Measurements from ENCODE around the gene GAB1. TPM values are rescaled to one million over a fixed set of nuclear protein-coding genes. Genes with fewer than 3 reads are reported as not detected.

Gene GAB1
- total RNA-seq, 6 experiments from 2014 or later, result 6.6 to 8.9 (median 6.9) TPM

DNA sequence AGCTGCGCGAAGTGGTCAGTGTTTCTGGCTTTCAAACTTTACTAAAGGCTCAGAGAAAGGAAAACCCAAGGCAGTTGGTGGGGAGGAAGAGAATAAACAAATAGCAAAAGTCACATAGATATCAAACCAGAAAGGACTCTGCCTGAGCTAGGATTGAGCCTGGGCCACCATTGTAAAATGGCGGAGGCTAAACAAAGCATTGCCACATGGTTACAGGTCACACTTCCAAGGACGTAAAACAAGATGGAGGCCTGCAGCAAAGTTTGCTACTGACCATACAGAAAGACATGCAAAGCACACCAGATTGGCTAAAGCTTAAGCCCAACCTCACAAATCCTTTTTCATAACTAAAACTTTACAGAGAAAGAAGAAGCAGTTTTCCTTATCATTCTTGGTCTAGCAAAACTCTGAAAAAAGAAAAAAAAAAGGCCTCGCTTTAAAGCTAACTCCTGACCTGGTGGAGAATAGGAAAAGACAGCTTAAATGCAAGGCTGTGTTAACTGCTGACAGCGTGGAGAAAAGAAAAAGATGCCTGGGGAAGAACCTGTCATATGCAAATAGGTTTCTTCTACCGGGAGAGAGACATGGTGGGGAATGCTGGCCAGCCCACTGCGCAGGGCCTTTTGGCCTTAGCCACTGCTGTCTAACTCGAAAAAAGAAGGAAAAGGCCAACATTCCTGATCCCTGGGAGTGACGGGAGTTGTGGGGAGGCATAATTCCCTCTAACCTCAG, 95.0 kb downstream of the GAB1 start:
- Mint-ChIP-seq H3K27me3 (ENCODE audit: insufficient read depth) (no peaks in the 10 kb centered on the region), H3K27ac (no peak overlapping the region)
- TF ChIP-seq, protein P1, sequence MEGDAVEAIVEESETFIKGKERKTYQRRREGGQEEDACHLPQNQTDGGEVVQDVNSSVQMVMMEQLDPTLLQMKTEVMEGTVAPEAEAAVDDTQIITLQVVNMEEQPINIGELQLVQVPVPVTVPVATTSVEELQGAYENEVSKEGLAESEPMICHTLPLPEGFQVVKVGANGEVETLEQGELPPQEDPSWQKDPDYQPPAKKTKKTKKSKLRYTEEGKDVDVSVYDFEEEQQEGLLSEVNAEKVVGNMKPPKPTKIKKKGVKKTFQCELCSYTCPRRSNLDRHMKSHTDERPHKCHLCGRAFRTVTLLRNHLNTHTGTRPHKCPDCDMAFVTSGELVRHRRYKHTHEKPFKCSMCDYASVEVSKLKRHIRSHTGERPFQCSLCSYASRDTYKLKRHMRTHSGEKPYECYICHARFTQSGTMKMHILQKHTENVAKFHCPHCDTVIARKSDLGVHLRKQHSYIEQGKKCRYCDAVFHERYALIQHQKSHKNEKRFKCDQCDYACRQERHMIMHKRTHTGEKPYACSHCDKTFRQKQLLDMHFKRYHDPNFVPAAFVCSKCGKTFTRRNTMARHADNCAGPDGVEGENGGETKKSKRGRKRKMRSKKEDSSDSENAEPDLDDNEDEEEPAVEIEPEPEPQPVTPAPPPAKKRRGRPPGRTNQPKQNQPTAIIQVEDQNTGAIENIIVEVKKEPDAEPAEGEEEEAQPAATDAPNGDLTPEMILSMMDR (IDR thresholded peaks at IDR 0.05), result no peak

DNA sequence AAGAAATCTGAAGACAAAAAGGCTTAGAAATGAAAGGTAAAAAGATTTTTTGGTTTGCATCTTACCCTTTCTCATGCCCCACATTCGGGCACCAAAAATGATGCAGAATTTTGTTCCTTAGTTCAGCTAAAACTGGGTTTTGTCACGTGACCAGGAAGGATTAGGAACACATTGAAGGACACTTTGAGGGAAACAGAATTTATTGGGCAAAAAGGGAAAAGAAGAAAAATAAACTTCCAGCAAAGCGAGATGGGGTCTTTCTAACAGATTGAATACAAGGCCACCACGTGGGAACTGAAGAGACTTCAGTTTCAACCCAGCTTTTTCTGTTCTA, 95.5 kb downstream of the GAB1 start:
- TF ChIP-seq, protein P1 (IDR thresholded peaks at IDR 0.05), result no peak
- H3K4me1 Mint-ChIP-seq (ENCODE audit: low read depth), result peaks cover 7% of the 10 kb centered on the region
- peaks cover 19% of the 10 kb centered on the region for H3K9me3 Mint-ChIP-seq
- no peak for DNase-seq
- H3K27ac Mint-ChIP-seq, result no peak overlapping the region
- H3K4me3 Mint-ChIP-seq, result no peak overlapping the region
- H3K36me3 Mint-ChIP-seq (ENCODE audit: low read depth), result peaks cover 24% of the 10 kb centered on the region
- H3K27me3 Mint-ChIP-seq (ENCODE audit: insufficient read depth), result no peaks in the 10 kb centered on the region

More for the DNA sequence above, 95.0 kb downstream of the GAB1 start:
- H3K36me3 Mint-ChIP-seq (ENCODE audit: low read depth), result peaks cover 24% of the 10 kb centered on the region
- peaks cover 19% of the 10 kb centered on the region for H3K9me3 Mint-ChIP-seq
- no peak for DNase-seq
- no peak overlapping the region for H3K4me3 Mint-ChIP-seq
- peaks cover 7% of the 10 kb centered on the region for H3K4me1 Mint-ChIP-seq (ENCODE audit: low read depth)

DNA sequence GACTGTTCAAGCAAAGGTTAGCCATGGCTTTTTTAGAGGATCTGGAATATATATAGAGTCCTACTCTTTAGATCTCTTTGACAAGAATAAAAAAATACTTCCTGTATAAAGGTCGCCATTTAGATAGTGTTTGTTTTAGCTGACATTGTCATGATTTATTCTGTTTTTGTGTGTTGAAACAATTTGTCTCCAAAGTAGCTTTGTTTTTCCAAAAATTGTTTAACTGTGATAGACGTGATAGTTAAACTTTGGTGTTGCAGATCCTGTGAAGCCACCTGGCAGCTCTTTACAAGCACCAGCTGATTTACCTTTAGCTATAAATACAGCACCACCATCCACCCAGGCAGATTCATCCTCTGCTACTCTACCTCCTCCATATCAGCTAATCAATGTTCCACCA, 96.6 kb downstream of the GAB1 start:
- Mint-ChIP-seq H3K4me1 (ENCODE audit: low read depth) (peaks cover 10% of the 10 kb centered on the region), H3K4me3 (no peak overlapping the region), H3K36me3 (ENCODE audit: low read depth) (peaks cover 29% of the 10 kb centered on the region), H3K9me3 (peaks cover 19% of the 10 kb centered on the region), H3K27me3 (ENCODE audit: insufficient read depth) (no peaks in the 10 kb centered on the region), H3K27ac (no peak overlapping the region)
- no peak for DNase-seq
- TF ChIP-seq, protein P1 (IDR thresholded peaks at IDR 0.05), result no peak

DNA sequence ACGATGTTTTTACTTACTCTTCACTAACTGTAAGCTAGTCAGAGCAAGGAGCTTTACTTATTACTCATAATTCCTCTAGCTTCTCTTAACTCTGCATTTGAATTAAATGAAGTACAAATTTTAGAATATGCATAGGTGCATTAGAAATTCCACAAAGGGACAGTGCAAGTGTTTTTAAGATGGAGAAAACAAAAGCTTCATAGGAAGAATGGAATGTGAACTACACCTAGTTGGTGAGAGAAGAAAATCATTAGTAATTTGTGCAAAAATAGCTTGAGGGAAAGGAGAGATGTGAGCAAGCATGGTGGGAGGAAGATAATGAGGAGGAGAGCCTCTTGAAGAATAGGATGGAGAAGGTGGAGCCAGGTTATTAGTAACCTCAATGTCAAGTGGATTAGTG, 99.3 kb downstream of the GAB1 start:
- no peak overlapping the region for H3K4me3 Mint-ChIP-seq
- TF ChIP-seq, protein P1 (IDR thresholded peaks at IDR 0.05), result no peak
- H3K36me3 Mint-ChIP-seq (ENCODE audit: low read depth), result peaks cover 14% of the 10 kb centered on the region
- H3K4me1 Mint-ChIP-seq (ENCODE audit: low read depth), result peaks cover 19% of the 10 kb centered on the region
- peaks cover 6% of the 10 kb centered on the region for H3K9me3 Mint-ChIP-seq
- H3K27me3 Mint-ChIP-seq (ENCODE audit: insufficient read depth), result no peaks in the 10 kb centered on the region
- no peak overlapping the region for H3K27ac Mint-ChIP-seq
- no peak for DNase-seq

DNA sequence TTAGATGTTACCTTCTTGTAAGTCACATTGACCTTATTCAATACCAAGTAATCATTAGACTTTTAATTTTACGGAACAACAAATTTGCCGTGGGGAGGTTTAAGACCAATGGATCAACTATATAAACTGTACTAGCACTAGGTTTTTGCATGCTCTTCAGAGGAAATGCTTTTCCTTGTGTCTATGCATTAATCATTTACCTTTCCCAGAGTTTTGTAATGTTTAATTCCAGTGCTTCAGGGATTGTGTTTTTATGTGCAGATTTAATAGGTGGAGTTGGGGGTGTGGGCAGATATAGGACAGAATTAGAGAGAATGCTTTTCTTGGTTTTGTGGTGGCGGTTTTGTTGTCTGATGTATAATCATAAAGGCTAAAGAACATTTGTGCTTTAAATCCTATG, 100.8 kb downstream of the GAB1 start:
- Mint-ChIP-seq H3K27me3 (ENCODE audit: insufficient read depth) (no peaks in the 10 kb centered on the region), H3K27ac (no peak overlapping the region), H3K4me3 (no peak overlapping the region), H3K4me1 (ENCODE audit: low read depth) (peaks cover 19% of the 10 kb centered on the region), H3K36me3 (ENCODE audit: low read depth) (peaks cover 7% of the 10 kb centered on the region), H3K9me3 (no peaks in the 10 kb centered on the region)
- TF ChIP-seq, protein P1 (IDR thresholded peaks at IDR 0.05), result no peak
- no peak for DNase-seq

Data from HFFc6 (cell line).